Measurements from ENCODE around the gene PROSER2. TPM values are rescaled to one million over a fixed set of nuclear protein-coding genes. Genes with fewer than 3 reads are reported as not detected.

Gene PROSER2
- total and polyA plus RNA-seq, 2 of the 13 experiments (the other 11 are each of a cell fraction or from before 2014, with no cell fraction given), result 6.9 to 7.7 TPM

DNA sequence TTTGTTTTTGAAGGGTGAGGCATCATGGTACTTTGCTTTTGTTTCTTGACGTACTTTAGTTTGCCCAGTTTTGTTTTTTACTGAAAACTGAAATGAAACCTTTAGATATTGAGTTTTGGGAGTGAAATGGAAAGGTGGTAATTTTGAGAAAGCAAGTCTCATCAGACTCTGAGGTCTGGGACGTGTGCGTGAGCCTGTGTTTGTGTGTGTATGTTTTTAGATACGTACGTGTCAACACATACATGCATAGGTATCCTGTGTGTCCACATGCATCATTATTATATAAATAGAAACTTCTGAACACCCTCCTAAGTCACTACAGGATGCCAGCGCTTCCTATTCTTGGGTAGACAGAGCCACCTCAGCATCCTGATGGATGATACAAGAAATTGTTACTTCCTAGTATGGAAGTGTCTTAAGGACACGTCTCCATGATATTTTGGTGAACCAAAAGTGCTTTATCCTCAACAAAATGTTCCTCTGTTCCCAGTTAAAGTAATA is 47.8 kb downstream of the PROSER2 start:
- CTCF ChIA-PET (ENCODE audit: low intra/inter-chr PET ratio, low total read pairs), result no interaction called here
- WGBS (ENCODE audit: low lambda C conversion rate), result 96% methylated on average over 7 of the region's 7 CpGs
- Histone ChIP-seq H3K27me3 (ENCODE audit: control insufficient read depth in 1 of 2, insufficient read depth in 2 of 2, low read length in 2 of 2) (no peaks in the 10 kb centered on the region), H3K36me3 (replicated peaks in 1 of 2; ENCODE audit: control insufficient read depth in 1 of 2, insufficient read depth in 2 of 2, low read length in 2 of 2) (peaks cover 9 to 27% of the 10 kb centered on the region in 2 experiments), H3K4me1 (ENCODE audit: insufficient read depth, low read length) (peaks cover 29% of the 10 kb centered on the region), H3K79me2 (ENCODE audit: insufficient read depth, low read length) (no peaks in the 10 kb centered on the region), H3K9me3 (ENCODE audit: low read length) (no peaks in the 10 kb centered on the region), H3K9ac (ENCODE audit: insufficient read depth, low read depth, low read length) (no peak overlapping the region), H3K4me2 (ENCODE audit: low read depth, low read length) (no peak overlapping the region), H2AFZ (ENCODE audit: low read length) (no peak overlapping the region), H3K4me3 (replicated peaks in 1 of 3; ENCODE audit: insufficient read depth in 1 of 3, low read depth in 2 of 3, low read length in 3 of 3) (no peak overlapping the region), H4K20me1 (ENCODE audit: insufficient read depth, low read length) (no peaks in the 10 kb centered on the region), H3K27ac (ENCODE audit: extremely low read length, insufficient read depth, low read length) (no peak overlapping the region)
- TF ChIP-seq EP300 (IDR thresholded peaks at IDR 0.05; ENCODE audit: low read depth in 2 of 2, low read length in 2 of 2), result no peak
- TF ChIP-seq EP300 (CRISPR knock-in tag; IDR thresholded peaks at IDR 0.05; ENCODE audit: borderline replicate concordance), result no peak
- no peak for TF ChIP-seq SP1 (IDR thresholded peaks at IDR 0.05)
- TF ChIP-seq SP1 (CRISPR knock-in tag; IDR thresholded peaks at IDR 0.05), result no peak
- TF ChIP-seq KDM4B (CRISPR knock-in tag; IDR thresholded peaks at IDR 0.05), result no peak
- TF ChIP-seq ZSCAN29 (CRISPR knock-in tag; conservative IDR thresholded peaks at IDR 0.05), result no peak
- TF ChIP-seq, protein P1, sequence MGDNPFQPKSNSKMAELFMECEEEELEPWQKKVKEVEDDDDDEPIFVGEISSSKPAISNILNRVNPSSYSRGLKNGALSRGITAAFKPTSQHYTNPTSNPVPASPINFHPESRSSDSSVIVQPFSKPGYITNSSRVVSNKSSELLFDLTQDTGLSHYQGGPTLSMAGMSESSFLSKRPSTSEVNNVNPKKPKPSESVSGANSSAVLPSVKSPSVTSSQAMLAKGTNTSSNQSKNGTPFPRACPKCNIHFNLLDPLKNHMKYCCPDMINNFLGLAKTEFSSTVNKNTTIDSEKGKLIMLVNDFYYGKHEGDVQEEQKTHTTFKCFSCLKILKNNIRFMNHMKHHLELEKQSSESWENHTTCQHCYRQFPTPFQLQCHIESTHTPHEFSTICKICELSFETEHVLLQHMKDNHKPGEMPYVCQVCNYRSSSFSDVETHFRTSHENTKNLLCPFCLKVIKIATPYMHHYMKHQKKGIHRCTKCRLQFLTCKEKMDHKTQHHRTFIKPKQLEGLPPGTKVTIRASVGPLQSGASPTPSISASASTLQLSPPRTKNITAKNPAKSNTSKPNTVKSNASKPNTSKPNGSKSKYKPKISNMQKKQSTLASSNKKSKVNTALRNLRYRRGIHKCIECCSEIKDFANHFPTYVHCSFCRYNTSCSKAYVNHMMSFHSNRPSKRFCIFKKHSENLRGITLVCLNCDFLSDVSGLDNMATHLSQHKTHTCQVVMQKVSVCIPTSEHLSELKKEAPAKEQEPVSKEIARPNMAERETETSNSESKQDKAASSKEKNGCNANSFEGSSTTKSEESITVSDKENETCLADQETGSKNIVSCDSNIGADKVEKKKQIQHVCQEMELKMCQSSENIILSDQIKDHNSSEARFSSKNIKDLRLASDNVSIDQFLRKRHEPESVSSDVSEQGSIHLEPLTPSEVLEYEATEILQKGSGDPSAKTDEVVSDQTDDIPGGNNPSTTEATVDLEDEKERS (CRISPR knock-in tag; IDR thresholded peaks at IDR 0.05), result no peak
- DNase-seq (ENCODE audit: low spot score) (no peak), FAIRE-seq (no peak), ATAC-seq (no peak)
- intact Hi-C loops (cut with micrococcal nuclease; ENCODE audit: unreplicated experiment), result no loop called here
- BruUV-seq (replicated peaks), result TSS peak; percentile 25
- POLR2A ChIA-PET, result no interaction called here
- in situ Hi-C loops (cut with HindIII; ENCODE audit: extremely low pct_ligation_motif_present, low pct_unique_long_range_greater_than_20kb), result no loop called here

All from HepG2 (cell line).